ENCODE results near the gene LCE3E.

LCE3E gene

DNA sequence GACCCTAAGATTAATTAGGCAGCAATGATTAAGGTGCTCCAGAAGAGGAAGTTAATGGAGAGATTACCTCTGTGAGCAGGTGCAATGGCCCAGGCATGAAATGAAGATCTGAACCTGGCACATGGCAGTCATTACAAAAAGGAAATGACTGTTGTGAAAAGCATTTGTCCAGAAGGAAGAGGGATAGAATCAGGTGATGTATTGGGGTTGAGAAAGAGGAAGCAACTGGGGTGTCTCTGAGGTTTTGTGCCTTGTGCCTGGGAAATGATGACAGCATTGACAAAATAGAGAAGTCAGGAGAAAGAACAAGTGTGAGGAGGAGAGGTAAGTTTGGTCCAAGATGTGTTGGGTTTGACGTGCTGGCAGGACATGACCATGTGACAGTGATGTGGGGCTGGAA, 46.7 kb downstream of the LCE3E start:
- in situ Hi-C loops (cut with MboI; ENCODE audit: low pct_unique_long_range_greater_than_20kb, low sequenced_read_pairs) = no loop called here
- peak; percentile 57 for DNase-seq

DNA sequence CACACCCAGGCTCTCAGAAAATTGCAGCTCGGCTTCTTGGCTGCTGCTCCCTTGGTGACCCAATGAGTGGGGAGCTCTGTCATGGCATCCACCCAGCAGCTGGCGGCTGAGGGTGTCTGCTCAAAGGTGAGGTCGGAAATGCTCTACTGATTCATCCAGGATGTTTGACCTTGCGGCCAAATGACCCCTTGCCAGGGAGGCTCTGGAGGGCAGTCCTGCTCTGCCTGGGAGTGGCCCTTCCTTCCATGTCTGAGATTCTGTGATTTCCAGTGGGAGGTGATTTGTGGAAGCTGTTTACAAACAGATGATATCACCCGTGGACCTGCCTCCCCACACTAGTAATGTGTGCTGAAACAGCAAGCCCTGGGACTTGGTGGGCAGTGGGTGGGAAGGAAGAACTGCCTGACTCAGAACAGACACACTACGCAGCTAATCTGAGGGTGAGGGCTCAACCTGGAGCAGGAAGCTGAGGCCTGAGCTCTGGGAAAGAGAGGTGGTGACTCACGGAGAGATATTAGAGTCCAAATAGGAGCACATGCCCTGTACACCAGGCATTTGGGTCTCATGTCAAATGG, 49.3 kb downstream of the LCE3E start:
- in situ Hi-C loops (cut with MboI; ENCODE audit: low pct_unique_long_range_greater_than_20kb, low sequenced_read_pairs) = no loop called here
- no peak for DNase-seq

- in situ Hi-C loops (cut with MboI; ENCODE audit: low pct_unique_long_range_greater_than_20kb, low sequenced_read_pairs) = no loop called here
- DNase-seq = no peak
Measured at GRCh38 chr1:152516082-152516481, 50.5 kb downstream of the LCE3E start.
